NT2/D1 (cell line): ENCODE data around the gene SLC37A1.
"Not testable (repeated sequence)": the region's sequence is repeated elsewhere in the genome, so short reads cannot be mapped to it uniquely, and the experiment has no call there.

Experiments used
- DNase-seq: peaks from one replicate; pipeline ENCODE4 v3.0.0-alpha.2; 2011; ENCODE audit warnings: low read depth, low spot score
- H3K27me3 ChIP-seq: 2 replicates; pipeline ENCODE4 v1.6.0; 2011; ENCODE audit warnings: mild to moderate bottlenecking; ENCODE audit not compliant: insufficient read length, insufficient read depth
- H3K36me3 ChIP-seq: 2 replicates; pipeline ENCODE4 v1.6.1; 2011; ENCODE audit warnings: mild to moderate bottlenecking, low read length, mixed read lengths; ENCODE audit not compliant: insufficient read depth, insufficient read length
- H3K4me1 ChIP-seq: 2 replicates; pipeline ENCODE4 v1.5.1; 2011; ENCODE audit not compliant: insufficient read depth, insufficient read length
- H3K4me3 ChIP-seq: 2 replicates; pipeline ENCODE4 v1.5.1; 2011; ENCODE audit warnings: low read depth; ENCODE audit not compliant: insufficient read length
- H3K9ac ChIP-seq: 2 replicates; pipeline ENCODE4 v1.6.0; 2011; ENCODE audit warnings: low read depth; ENCODE audit not compliant: insufficient read length
- H3K9me3 ChIP-seq: 2 replicates; pipeline ENCODE4 v1.5.1; 2011; ENCODE audit warnings: mild to moderate bottlenecking, low read length; ENCODE audit not compliant: insufficient read depth
- SUZ12 ChIP-seq: IDR thresholded peaks from 2 replicates; pipeline ENCODE4 v1.6.1; 2011; ENCODE audit not compliant: insufficient read length, insufficient read depth; ENCODE audit errors: extremely low read depth
- YY1 ChIP-seq: IDR thresholded peaks from 2 replicates; pipeline ENCODE4 v1.6.1; 2011; ENCODE audit not compliant: insufficient read length, insufficient read depth
- ZNF274 ChIP-seq: IDR thresholded peaks from 2 replicates; pipeline ENCODE4 v1.6.1; 2011; ENCODE audit warnings: mild to moderate bottlenecking, low read depth, low read length

Gene SLC37A1

DNA sequence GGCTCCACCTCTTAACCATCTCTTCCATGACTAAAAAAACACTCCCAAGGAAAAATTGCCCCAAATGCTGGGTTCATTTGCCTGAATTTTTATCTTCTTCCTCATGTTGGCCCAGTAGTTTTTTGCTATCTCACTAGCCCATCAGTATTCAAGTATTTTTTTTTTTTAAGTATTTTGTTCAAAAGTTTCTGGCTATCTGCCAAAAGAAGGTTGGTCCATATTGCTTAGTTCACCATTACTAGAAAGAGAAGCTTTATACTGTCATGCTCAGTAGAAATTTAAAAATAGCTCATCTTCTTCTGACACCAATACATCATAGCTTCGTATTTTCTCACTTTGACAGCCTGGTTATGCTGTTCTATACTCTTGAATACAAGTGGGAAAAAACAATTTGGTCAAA, 98.7 kb downstream of the SLC37A1 start:
- Histone ChIP-seq H3K4me1 (peaks cover 16% of the 10 kb centered on the region), H3K9me3 (peaks cover 32% of the 10 kb centered on the region), H3K27me3 (peaks cover 8% of the 10 kb centered on the region), H3K36me3 (no peaks in the 10 kb centered on the region), H3K9ac (no peak overlapping the region), H3K4me3 (no peak overlapping the region)
- no peak for TF ChIP-seq SUZ12
- no peak for TF ChIP-seq ZNF274
- TF ChIP-seq YY1: no peak
- DNase-seq: no peak

DNA sequence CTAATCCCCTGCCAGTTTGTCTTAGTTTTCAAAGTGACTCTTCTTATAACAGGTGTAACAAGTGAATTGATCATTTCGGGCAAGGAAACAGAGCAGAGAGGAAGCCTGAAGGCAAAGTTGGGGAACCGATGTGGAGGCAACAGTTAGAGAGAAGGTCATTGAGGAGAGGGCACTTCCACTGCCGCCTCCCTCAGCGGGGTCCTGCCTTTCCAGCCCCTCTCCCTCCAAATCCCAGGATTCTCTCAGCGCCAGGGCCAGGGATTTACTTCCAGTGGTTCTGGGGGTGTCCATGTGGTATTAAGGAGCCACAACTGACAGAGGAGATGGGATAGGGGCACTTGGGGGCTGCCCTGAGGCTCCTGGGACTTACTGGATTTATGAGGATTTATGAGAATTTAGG, 100.1 kb downstream of the SLC37A1 start:
- Histone ChIP-seq H3K36me3 (no peaks in the 10 kb centered on the region), H3K27me3 (peaks cover 9% of the 10 kb centered on the region), H3K4me3 (no peak overlapping the region), H3K4me1 (peaks cover 16% of the 10 kb centered on the region), H3K9me3 (peaks cover 25% of the 10 kb centered on the region), H3K9ac (no peak overlapping the region)
- TF ChIP-seq YY1 (no peak), ZNF274 (no peak)
- no peak for DNase-seq

GRCh38 chr21:42614396-42614795, 100.7 kb downstream of the SLC37A1 start:
- Histone ChIP-seq H3K4me3 (no peak overlapping the region), H3K4me1 (peaks cover 16% of the 10 kb centered on the region), H3K27me3 (peaks cover 12% of the 10 kb centered on the region), H3K36me3 (no peaks in the 10 kb centered on the region), H3K9ac (no peak overlapping the region), H3K9me3 (peaks cover 23% of the 10 kb centered on the region)
- no peak for TF ChIP-seq ZNF274
- TF ChIP-seq YY1: no peak
- no peak for TF ChIP-seq SUZ12
- DNase-seq: no peak

DNA sequence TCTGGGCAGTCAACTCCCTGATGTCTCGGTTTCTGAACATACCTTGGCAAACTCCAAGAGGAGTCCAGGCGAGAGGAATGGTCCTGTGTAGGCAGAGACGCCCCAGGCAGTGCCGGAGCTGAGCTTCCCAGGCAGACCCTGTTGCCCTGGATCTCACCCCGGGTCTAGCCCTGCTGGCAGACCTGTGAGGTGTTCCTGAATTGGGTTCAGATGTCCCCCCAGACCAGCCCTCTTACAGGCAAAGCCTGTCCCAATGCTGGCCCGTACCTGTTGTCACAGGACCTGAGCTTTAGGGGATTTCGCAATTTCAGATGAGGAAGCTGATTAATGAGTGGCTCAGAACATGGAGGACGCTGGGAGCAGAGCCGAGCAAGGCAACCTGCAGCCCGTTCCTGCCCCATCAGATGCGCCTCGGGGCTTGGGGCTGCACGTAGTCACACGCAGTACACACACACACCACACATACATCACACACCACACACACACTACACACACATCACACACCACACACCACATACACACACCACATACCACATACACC, 101.2 kb downstream of the SLC37A1 start:
- TF ChIP-seq ZNF274: no peak
- TF ChIP-seq YY1: no peak
- no peak for TF ChIP-seq SUZ12
- no peaks in the 10 kb centered on the region for H3K36me3 ChIP-seq
- H3K9ac ChIP-seq: no peak overlapping the region
- no peak overlapping the region for H3K4me3 ChIP-seq
- H3K9me3 ChIP-seq: peaks cover 18% of the 10 kb centered on the region
- peaks cover 16% of the 10 kb centered on the region for H3K4me1 ChIP-seq
- H3K27me3 ChIP-seq: peaks cover 13% of the 10 kb centered on the region
- no peak for DNase-seq

DNA sequence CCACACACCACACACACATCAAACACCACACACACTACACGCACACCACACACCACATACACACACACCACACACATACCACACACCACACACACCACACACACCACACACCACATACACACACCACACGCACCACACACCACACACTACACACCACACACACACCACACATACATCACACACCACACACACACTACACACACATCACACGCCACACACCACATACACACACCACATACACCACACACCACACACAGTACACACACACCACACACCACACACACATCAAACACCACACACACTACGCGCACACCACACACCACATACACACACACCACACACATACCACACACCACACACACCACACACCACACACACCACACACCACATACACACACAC, 101.7 kb downstream of the SLC37A1 start:
- DNase-seq, H3K9ac ChIP-seq, H3K36me3 ChIP-seq, H3K4me3 ChIP-seq: not testable (repeated sequence)
- Histone ChIP-seq H3K4me1 (peaks cover 16% of the 10 kb centered on the region), H3K27me3 (peaks cover 13% of the 10 kb centered on the region), H3K9me3 (peaks cover 13% of the 10 kb centered on the region; the same call in 1 of the 2 replicates)

GRCh38 chr21:42615924-42616323, 102.3 kb downstream of the SLC37A1 start:
- Histone ChIP-seq H3K36me3 (no peaks in the 10 kb centered on the region), H3K9me3 (peaks cover 12% of the 10 kb centered on the region; the same call in 1 of the 2 replicates), H3K4me1 (peaks cover 16% of the 10 kb centered on the region), H3K9ac (no peak overlapping the region), H3K27me3 (peaks cover 13% of the 10 kb centered on the region), H3K4me3 (no peak overlapping the region)
- TF ChIP-seq ZNF274 (no peak), SUZ12 (no peak), YY1 (no peak)
- DNase-seq: no peak

- Histone ChIP-seq H3K4me3 (no peak overlapping the region), H3K36me3 (no peaks in the 10 kb centered on the region), H3K4me1 (peaks cover 20% of the 10 kb centered on the region), H3K27me3 (peaks cover 13% of the 10 kb centered on the region), H3K9ac (no peak overlapping the region), H3K9me3 (peaks cover 11% of the 10 kb centered on the region; the same call in 1 of the 2 replicates)
- no peak for DNase-seq
- no peak for TF ChIP-seq SUZ12
- no peak for TF ChIP-seq YY1
- no peak for TF ChIP-seq ZNF274
Measured at GRCh38 chr21:42616446-42616845, 102.8 kb downstream of the SLC37A1 start.

DNA sequence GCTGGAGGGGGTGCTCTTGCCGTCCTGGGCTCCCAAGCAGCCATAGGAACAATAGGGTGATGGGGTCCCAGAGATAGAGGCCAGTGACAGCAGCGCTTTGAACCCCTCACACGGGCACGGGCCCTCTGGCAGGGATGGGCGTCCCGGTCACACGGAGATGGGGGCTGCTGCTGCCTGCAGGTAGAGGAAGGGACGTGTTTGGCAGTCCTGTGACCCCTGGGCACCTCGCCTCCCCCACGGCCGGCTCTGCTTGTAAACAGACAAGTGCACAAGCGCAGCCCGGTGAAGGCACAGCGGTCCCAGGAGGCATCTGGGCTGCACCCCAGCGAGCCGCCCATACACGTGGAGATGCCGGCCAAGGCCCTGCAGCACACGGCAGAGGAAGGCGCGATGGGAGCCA, 103.3 kb downstream of the SLC37A1 start:
- no peaks in the 10 kb centered on the region for H3K36me3 ChIP-seq

More for the DNA sequence above, 103.3 kb downstream of the SLC37A1 start:
- no peak for DNase-seq
- peaks cover 13% of the 10 kb centered on the region for H3K27me3 ChIP-seq
- H3K9ac ChIP-seq: no peak overlapping the region
- H3K4me3 ChIP-seq: no peak overlapping the region
- H3K9me3 ChIP-seq: peaks cover 6% of the 10 kb centered on the region; the same call in 1 of the 2 replicates
- peaks cover 22% of the 10 kb centered on the region for H3K4me1 ChIP-seq
- TF ChIP-seq SUZ12: no peak
- no peak for TF ChIP-seq YY1
- TF ChIP-seq ZNF274: no peak
